ENCODE data around the gene BCAS1.

- TF ChIP-seq, protein P1, sequence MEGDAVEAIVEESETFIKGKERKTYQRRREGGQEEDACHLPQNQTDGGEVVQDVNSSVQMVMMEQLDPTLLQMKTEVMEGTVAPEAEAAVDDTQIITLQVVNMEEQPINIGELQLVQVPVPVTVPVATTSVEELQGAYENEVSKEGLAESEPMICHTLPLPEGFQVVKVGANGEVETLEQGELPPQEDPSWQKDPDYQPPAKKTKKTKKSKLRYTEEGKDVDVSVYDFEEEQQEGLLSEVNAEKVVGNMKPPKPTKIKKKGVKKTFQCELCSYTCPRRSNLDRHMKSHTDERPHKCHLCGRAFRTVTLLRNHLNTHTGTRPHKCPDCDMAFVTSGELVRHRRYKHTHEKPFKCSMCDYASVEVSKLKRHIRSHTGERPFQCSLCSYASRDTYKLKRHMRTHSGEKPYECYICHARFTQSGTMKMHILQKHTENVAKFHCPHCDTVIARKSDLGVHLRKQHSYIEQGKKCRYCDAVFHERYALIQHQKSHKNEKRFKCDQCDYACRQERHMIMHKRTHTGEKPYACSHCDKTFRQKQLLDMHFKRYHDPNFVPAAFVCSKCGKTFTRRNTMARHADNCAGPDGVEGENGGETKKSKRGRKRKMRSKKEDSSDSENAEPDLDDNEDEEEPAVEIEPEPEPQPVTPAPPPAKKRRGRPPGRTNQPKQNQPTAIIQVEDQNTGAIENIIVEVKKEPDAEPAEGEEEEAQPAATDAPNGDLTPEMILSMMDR (conservative IDR thresholded peaks at IDR 0.05; ENCODE audit: low read length), result no peak
- no peak for TF ChIP-seq EZH2phosphoT487 (IDR thresholded peaks at IDR 0.05; ENCODE audit: borderline replicate concordance, low read depth, low read length)
These were observed 11.8 kb downstream of the BCAS1 start for GRCh38 chr20:54058420-54059139.
